Measurements from ENCODE around the gene BUB1B. TPM values are rescaled to one million over a fixed set of nuclear protein-coding genes. Genes with fewer than 3 reads are reported as not detected.

BUB1B gene
- total RNA-seq, 2 donors from 2014 or later: 10.2 to 48.3 TPM

DNA sequence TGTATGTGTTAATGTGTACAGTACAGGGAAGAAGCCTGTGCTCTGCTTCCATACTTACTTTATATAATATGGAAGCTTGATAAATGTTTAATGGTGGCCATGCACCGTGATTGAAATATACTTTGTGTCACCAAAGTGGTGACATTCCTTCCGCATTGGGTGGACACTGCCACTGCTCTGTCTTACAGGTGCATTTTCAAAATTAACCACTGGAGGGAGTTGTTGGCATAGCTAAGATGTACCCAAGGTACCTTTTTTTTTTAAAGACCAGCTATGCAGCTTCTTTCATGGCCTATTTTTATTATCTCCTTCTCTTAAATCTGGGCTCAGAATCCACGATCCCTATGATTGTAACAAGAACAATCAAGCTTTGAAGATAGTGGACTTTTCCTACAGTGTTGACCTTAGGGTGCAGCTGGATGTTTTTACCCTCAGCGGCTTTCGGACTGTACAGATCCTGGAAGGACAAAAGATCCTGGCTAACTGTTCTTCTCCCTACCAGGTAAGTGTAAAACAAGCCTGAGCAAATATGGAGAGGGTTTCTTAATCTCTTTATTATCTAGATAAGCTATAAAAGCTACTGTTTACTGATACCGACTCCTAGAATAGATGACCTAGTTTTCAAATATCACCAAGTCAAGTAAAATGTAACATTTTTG is 56.4 kb downstream of the BUB1B start:
- Histone ChIP-seq H3K4me3 (no peak overlapping the region), H3K36me3 (no peaks in the 10 kb centered on the region), H3K4me1 (no peaks in the 10 kb centered on the region), H3K27ac (no peak overlapping the region), H3K9ac (ENCODE audit: low read depth in 2 of 2, low read length in 2 of 2) (no peak overlapping the region), H3K27me3 (no peaks in the 10 kb centered on the region), H3K9me3 (no peaks in the 10 kb centered on the region)
- TF ChIP-seq, protein P1, sequence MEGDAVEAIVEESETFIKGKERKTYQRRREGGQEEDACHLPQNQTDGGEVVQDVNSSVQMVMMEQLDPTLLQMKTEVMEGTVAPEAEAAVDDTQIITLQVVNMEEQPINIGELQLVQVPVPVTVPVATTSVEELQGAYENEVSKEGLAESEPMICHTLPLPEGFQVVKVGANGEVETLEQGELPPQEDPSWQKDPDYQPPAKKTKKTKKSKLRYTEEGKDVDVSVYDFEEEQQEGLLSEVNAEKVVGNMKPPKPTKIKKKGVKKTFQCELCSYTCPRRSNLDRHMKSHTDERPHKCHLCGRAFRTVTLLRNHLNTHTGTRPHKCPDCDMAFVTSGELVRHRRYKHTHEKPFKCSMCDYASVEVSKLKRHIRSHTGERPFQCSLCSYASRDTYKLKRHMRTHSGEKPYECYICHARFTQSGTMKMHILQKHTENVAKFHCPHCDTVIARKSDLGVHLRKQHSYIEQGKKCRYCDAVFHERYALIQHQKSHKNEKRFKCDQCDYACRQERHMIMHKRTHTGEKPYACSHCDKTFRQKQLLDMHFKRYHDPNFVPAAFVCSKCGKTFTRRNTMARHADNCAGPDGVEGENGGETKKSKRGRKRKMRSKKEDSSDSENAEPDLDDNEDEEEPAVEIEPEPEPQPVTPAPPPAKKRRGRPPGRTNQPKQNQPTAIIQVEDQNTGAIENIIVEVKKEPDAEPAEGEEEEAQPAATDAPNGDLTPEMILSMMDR (IDR thresholded peaks at IDR 0.05): peak; percentile 86
- peak; percentile 66 for DNase-seq
- intact Hi-C loops (cut with DNase I): loop anchor here (2.0 kb wide), 1 partner anchor 58 kb away; no protein-coding TSS in a partner anchor

DNA sequence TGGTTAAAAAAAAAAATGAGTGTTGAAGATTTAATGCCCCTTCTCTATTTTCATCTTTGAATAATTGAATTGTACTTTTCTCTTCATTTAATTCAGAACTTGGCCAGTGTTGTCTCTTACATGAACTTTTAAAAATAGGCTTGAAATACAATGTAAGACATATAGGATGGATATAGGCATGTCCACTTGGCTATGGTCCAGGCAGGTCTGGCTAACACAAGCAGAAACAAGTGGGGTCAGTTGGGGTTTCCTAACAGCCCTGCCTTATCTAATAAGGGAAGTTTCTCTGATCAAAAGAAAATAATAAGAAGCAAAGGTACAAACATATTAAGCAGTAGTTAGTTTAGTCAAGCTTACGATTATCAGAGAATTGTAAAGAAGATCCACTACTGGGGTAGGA is 58.9 kb downstream of the BUB1B start:
- Histone ChIP-seq H3K4me3 (no peak overlapping the region), H3K27ac (no peak overlapping the region), H3K9me3 (no peaks in the 10 kb centered on the region), H3K36me3 (no peaks in the 10 kb centered on the region), H3K4me1 (no peaks in the 10 kb centered on the region), H3K27me3 (no peaks in the 10 kb centered on the region), H3K9ac (ENCODE audit: low read depth in 2 of 2, low read length in 2 of 2) (no peak overlapping the region)
- intact Hi-C loops (cut with DNase I): no loop called here
- no peak for DNase-seq
- TF ChIP-seq, protein P1 (IDR thresholded peaks at IDR 0.05): no peak

DNA sequence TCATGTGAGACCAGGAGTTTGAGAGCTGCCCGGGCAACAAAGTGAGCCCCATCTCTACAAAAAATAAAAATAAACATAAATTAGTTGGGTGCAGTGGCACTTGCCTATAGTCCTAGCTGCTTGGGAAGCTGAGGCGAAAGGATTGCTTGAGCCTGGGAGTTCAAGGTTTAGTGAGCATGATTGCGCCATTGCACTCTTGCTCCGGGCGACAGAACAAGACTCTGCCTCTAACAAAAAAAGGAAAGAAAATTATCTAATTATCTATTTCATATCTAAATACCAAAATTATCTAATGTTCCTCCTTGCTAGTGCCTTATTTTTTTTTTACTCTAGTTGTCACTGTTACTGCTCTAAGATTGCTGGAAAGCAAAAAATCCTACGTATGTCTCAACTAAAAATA is 61.3 kb downstream of the BUB1B start:
- H3K27ac ChIP-seq: no peak overlapping the region
- H3K4me3 ChIP-seq: no peak overlapping the region
- DNase-seq: no peak
- intact Hi-C loops (cut with DNase I): no loop called here
- H3K36me3 ChIP-seq: no peaks in the 10 kb centered on the region
- TF ChIP-seq, protein P1 (IDR thresholded peaks at IDR 0.05): no peak
- no peaks in the 10 kb centered on the region for H3K9me3 ChIP-seq
- no peak overlapping the region for H3K9ac ChIP-seq (ENCODE audit: low read depth in 2 of 2, low read length in 2 of 2)
- H3K4me1 ChIP-seq: no peaks in the 10 kb centered on the region
- H3K27me3 ChIP-seq: no peaks in the 10 kb centered on the region

DNA sequence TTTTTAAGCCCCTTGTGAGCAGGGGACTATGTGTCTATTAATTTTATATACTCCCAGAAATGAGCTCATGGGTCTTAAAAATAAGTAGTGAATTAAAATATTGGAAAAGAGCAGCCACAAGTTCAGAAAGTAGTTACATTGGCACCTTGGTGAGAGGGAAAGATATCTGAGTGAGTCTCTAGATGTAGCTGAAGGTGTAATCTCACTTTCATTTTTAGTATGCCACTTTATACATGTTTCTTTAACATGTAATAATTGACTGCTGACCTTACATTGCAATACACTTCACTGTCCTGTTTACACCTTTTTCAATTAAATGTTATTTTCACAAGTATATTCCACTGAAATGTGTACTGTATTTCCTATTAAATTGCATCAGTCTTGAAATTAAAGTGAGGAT is 65.9 kb downstream of the BUB1B start:
- Histone ChIP-seq H3K27ac (no peak overlapping the region), H3K4me1 (no peaks in the 10 kb centered on the region), H3K9me3 (no peaks in the 10 kb centered on the region), H3K36me3 (no peaks in the 10 kb centered on the region), H3K27me3 (no peaks in the 10 kb centered on the region), H3K9ac (ENCODE audit: low read depth in 2 of 2, low read length in 2 of 2) (no peak overlapping the region), H3K4me3 (no peak overlapping the region)
- DNase-seq: no peak
- TF ChIP-seq, protein P1 (IDR thresholded peaks at IDR 0.05): no peak
- intact Hi-C loops (cut with DNase I): no loop called here

DNA sequence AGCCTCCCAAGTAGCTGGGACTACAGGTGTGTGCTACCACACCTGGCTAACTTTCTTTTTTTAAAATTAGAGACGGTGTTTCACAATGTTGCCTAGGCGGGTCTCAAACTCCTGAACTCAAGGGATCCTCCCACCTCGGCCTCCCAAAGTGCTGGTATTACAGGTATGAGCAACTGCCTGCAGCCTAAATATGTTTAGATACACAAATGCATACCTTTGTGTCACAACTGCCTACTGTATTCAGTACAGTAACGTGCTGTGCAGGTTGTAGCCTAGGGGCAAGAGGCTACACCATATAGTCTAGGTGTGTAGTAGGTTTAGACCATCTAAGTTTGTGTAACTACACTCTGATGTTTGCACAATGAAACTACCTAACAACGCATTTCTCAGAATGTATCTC is 68.4 kb downstream of the BUB1B start:
- intact Hi-C loops (cut with DNase I): no loop called here
- TF ChIP-seq, protein P1 (IDR thresholded peaks at IDR 0.05): no peak
- Histone ChIP-seq H3K9me3 (no peaks in the 10 kb centered on the region), H3K27ac (no peak overlapping the region), H3K27me3 (no peaks in the 10 kb centered on the region), H3K9ac (ENCODE audit: low read depth in 2 of 2, low read length in 2 of 2) (no peak overlapping the region), H3K4me3 (no peak overlapping the region), H3K4me1 (no peaks in the 10 kb centered on the region), H3K36me3 (no peaks in the 10 kb centered on the region)
- peak; percentile 3 for DNase-seq

All from colonic mucosa (tissue), 4 donors.